HEK293T (cell line): Measurements from ENCODE around the gene C1QTNF1.

Source experiments
- BHLHE40 ChIP-seq: fragments of 450-650 bp; IDR thresholded peaks from 2 replicates; pipeline ENCODE4 v1.6.1; 2016; ENCODE audit warnings: mild to moderate bottlenecking, moderate library complexity, borderline replicate concordance
- FOXA1 ChIP-seq: fragments of 450-650 bp; IDR thresholded peaks from 2 replicates; pipeline ENCODE4 v1.6.1; 2016; ENCODE audit warnings: mild to moderate bottlenecking

- no peak for TF ChIP-seq FOXA1
- no peak for TF ChIP-seq BHLHE40
Measured at GRCh38 chr17:78999056-78999768, 24.8 kb upstream of the C1QTNF1 start.
